ENCODE measurements around the gene PDK2. TPM values are rescaled to one million over a fixed set of nuclear protein-coding genes. Genes with fewer than 3 reads are reported as not detected.

Gene PDK2
- total and polyA plus RNA-seq, 9 of the 15 experiments (the other 6 are each of a cell fraction or from before 2014, with no cell fraction given), result 0.03 to 2.5 (median 1.4) TPM

DNA sequence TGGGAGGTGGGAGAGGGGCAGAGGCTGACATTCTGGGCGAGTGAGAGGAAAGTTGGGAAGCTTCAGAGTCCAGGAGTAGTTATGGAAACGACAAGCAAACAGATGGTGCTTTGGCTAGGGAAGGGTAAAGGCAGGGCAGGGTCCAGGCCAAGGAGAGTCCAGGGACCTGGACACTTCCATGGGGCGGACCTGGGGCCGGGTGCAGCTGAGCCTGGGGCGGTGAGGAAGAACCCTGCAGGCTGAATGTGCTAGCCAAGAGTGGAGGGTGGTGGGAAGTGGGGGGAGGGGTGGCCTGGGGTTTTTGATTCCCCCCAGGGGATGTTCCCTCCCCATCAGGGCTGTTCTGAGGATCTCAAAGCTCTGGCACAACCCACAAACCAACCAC, 52.7 kb downstream of the PDK2 start:
- peak overlapping the region; percentile 67 to 97; a peak in 3 of 4 replicates for H3K9ac ChIP-seq (ENCODE audit: insufficient read depth in 1 of 2, low read depth in 2 of 2, low read length in 2 of 2)
- H4K20me1 ChIP-seq (replicated peaks; ENCODE audit: control insufficient read depth, insufficient read depth, low read length), result peaks cover 14% of the 10 kb centered on the region
- H3K79me2 ChIP-seq (ENCODE audit: control insufficient read depth, insufficient read depth, low read length), result peaks cover 86% of the 10 kb centered on the region
- H2AFZ ChIP-seq (ENCODE audit: low read depth, low read length), result no peak overlapping the region
- peaks cover 53% of the 10 kb centered on the region for H3K36me3 ChIP-seq (ENCODE audit: control insufficient read depth, insufficient read depth, low read length)
- 9% methylated on average over 5 of the region's 5 CpGs for WGBS (ENCODE audit: insufficient coverage, low coverage, missing lambda C conversion rate)
- no peak for TF ChIP-seq TOE1 (IDR thresholded peaks at IDR 0.05; ENCODE audit: borderline replicate concordance)
- no peak for TF ChIP-seq TOE1 (CRISPR knock-in tag; IDR thresholded peaks at IDR 0.05; ENCODE audit: borderline replicate concordance, low read depth)
- 0 out of 2 replicates have a peak, but pooled peaks have one; percentile 17 for TF ChIP-seq KAT7 (CRISPR knock-in tag; IDR thresholded peaks at IDR 0.05; ENCODE audit: borderline replicate concordance)
- TF ChIP-seq RBFOX2 (IDR thresholded peaks at IDR 0.05; ENCODE audit: low read depth, low read length), result peak; percentile 16; the same call in 1 of the 2 replicates
- no peak for TF ChIP-seq FOXJ2 (tag; IDR thresholded peaks at IDR 0.05)
- DNase-seq (ENCODE audit: extremely low read depth in 1 of 4, low spot score in 3 of 4) (no peak), ATAC-seq (no peak), FAIRE-seq (no peak)
- peak overlapping the region; percentile 80 for H3K4me2 ChIP-seq (ENCODE audit: insufficient read depth, low read length)
- H3K27ac ChIP-seq (ENCODE audit: extremely low read depth, low read depth, low read length), result peak overlapping the region; percentile 83; the same call in 1 of the 3 replicates
- H3K9me1 ChIP-seq (ENCODE audit: control insufficient read depth, insufficient read depth, low read length), result peaks cover 16% of the 10 kb centered on the region
- H3K9me3 ChIP-seq (replicated peaks; ENCODE audit: control insufficient read depth, insufficient read depth, low read depth, low read length), result no peaks in the 10 kb centered on the region
- BruUV-seq (replicated peaks), result no TSS peak
- POLR2A ChIA-PET, result interaction anchor here (0.9 kb wide), 1 partner anchor 135 kb away, joined by 3 read pairs; no protein-coding TSS in a partner anchor
- H3K4me1 ChIP-seq (replicated peaks in 1 of 2; ENCODE audit: control insufficient read depth in 2 of 2, insufficient read depth in 2 of 2, low read length in 2 of 2), result peaks cover 28 to 82% of the 10 kb centered on the region in 2 experiments
- CTCF ChIA-PET (ENCODE audit: low intra/inter-chr PET ratio), result no interaction called here
- no peaks in the 10 kb centered on the region for H3K27me3 ChIP-seq (ENCODE audit: control insufficient read depth in 2 of 2, insufficient read depth in 2 of 2, low read length in 2 of 2)
- peak overlapping the region; percentile 67 for H3K4me3 ChIP-seq
- in situ Hi-C loops (cut with MboI) (no loop called here), intact Hi-C loops (cut with micrococcal nuclease) (no loop called here)

All from K562 (cell line).